Kidney (tissue), 14 donors: ENCODE data around the gene AKAP13. TPM values are rescaled to one million over a fixed set of nuclear protein-coding genes. Genes with fewer than 3 reads are reported as not detected.

Experiments
- DNase-seq, 5 donors: peaks; one replicate each; pipeline ENCODE4 v3.0.0-alpha.2; 2013 to 2020
- FAIRE-seq: peaks from 2 replicates; lab custom pipeline; 2012; peaks lifted over from hg19 to GRCh38; lab: Jason Lieb, UNC
- H3K27ac ChIP-seq, 2 donors: one replicate each; pipeline ENCODE4 v1.7.0; 2013; ENCODE audit warnings: low read depth in 2 of 2, low read length in 2 of 2, inconsistent platforms in 1 of 2
- H3K27me3 ChIP-seq: one replicate; pipeline ENCODE4 v1.7.1; 2013; ENCODE audit warnings: low read length, inconsistent platforms; ENCODE audit not compliant: control insufficient read depth, insufficient read depth
- H3K36me3 ChIP-seq, 3 donors: one replicate each; pipeline versions ENCODE4 v1.7.0 to v1.7.1; 2013; ENCODE audit warnings: low read length in 3 of 3, control low read depth in 1 of 3, inconsistent platforms in 1 of 3; ENCODE audit not compliant: insufficient read depth in 3 of 3, control insufficient read depth in 2 of 3
- H3K4me1 ChIP-seq, 3 donors: one replicate each; pipeline versions ENCODE4 v1.7.0 to v1.7.1; 2013; ENCODE audit warnings: low read length in 3 of 3, inconsistent platforms in 1 of 3, low read depth in 1 of 3; ENCODE audit not compliant: control insufficient read depth in 2 of 3, insufficient read depth in 2 of 3
- H3K4me3 ChIP-seq, 3 donors: one replicate each; pipeline versions ENCODE4 v1.7.0 to v1.8.1; 2013; ENCODE audit warnings: low read length in 3 of 3, control low read depth in 1 of 3, inconsistent platforms in 1 of 3
- H3K9ac ChIP-seq, 3 donors: one replicate each; pipeline versions ENCODE4 v1.7.0 to v1.7.1; 2013; ENCODE audit warnings: low read length in 3 of 3, control low read depth in 1 of 3, inconsistent platforms in 1 of 3
- H3K9me3 ChIP-seq, 3 donors: one replicate each; pipeline versions ENCODE4 v1.7.0 to v1.7.1; 2013; ENCODE audit warnings: low read length in 3 of 3, control low read depth in 1 of 3, inconsistent platforms in 1 of 3; ENCODE audit not compliant: control insufficient read depth in 2 of 3, insufficient read depth in 1 of 3
- intact Hi-C: fragments of 100-400 bp; cut with DNase I; formaldehyde crosslinking; loops from one replicate; pipeline ENCODE4 v1.11.1; 2022
- polyA plus RNA-seq: library from polyadenylated mRNA; stranded (reverse); fragments of 350-450 nt; fragmentation: Illumina TruSeq; extraction: RNeasy Lipid Tissue Mini Kit (QIAGEN cat#74804); gene quantifications from one replicate; pipeline ENCODE4 v1.2.3, GENCODE V29; 2014; ENCODE audit warnings: low read depth, low replicate concordance; ENCODE audit not compliant: insufficient read depth
- total RNA-seq: library from RNA; stranded (reverse); fragmentation: NEBNext Ultra II Directional; extraction: Animal tissue kit (Norgen Biotek cat#: 25700); gene quantifications from one replicate; pipeline ENCODE4 v1.2.1, GENCODE V29; 2021
- TF ChIP-seq, protein P1 (sequence below): IDR thresholded peaks from 3 replicates; pipeline ENCODE4 v1.5.1; 2012; ENCODE audit warnings: mild to moderate bottlenecking, moderate library complexity, borderline replicate concordance; ENCODE audit not compliant: insufficient read depth; ENCODE audit errors: extremely low read depth
- donor health status: control.
- donor health status: control.
- donor health status: control.
- donor health status: control.
- donor health status: control.
- donor health status: DM: yes; HTN: yes; CAD: no.
- donor health status: Normal renal cell carcinoma (clear cell type).

The AKAP13 gene
- total and polyA plus RNA-seq, 2 donors from 2014 or later, result 18.8 to 174 TPM

DNA sequence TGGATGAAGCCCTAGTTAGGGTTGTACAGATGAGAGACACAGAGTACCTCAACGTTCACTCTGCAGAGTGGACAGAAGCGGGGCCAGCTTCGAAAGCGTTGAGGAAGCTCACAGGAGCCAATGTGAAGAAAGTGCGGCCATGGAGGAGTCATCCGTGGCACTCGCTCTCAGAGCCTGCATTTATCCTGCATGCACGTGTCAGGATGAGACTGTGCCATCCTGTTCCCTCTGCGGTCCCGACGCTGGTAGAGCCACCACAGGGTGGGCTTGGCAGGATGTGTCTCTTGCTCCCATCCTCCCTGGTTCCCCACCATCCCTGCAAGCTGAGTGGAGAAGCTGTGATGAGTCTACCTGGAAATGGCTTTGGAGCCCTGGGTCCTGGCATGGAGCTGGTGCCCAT is 375.1 kb downstream of the AKAP13 start:
- H3K9me3 ChIP-seq, result no peaks in the 10 kb centered on the region
- H3K36me3 ChIP-seq, result peaks cover 0 to 4% (median 0%) of the 10 kb centered on the region in 3 donors
- H3K27ac ChIP-seq, result no peak overlapping the region
- H3K27me3 ChIP-seq, result no peaks in the 10 kb centered on the region
- DNase-seq (peak in 2 of 5 donors; percentile 18 to 30), FAIRE-seq (no peak)
- no peak overlapping the region for H3K4me3 ChIP-seq
- TF ChIP-seq, protein P1, sequence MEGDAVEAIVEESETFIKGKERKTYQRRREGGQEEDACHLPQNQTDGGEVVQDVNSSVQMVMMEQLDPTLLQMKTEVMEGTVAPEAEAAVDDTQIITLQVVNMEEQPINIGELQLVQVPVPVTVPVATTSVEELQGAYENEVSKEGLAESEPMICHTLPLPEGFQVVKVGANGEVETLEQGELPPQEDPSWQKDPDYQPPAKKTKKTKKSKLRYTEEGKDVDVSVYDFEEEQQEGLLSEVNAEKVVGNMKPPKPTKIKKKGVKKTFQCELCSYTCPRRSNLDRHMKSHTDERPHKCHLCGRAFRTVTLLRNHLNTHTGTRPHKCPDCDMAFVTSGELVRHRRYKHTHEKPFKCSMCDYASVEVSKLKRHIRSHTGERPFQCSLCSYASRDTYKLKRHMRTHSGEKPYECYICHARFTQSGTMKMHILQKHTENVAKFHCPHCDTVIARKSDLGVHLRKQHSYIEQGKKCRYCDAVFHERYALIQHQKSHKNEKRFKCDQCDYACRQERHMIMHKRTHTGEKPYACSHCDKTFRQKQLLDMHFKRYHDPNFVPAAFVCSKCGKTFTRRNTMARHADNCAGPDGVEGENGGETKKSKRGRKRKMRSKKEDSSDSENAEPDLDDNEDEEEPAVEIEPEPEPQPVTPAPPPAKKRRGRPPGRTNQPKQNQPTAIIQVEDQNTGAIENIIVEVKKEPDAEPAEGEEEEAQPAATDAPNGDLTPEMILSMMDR, result no peak
- peaks cover 0 to 11% (median 9%) of the 10 kb centered on the region in 3 donors for H3K4me1 ChIP-seq
- no peak overlapping the region for H3K9ac ChIP-seq
- intact Hi-C loops, result no loop called here

DNA sequence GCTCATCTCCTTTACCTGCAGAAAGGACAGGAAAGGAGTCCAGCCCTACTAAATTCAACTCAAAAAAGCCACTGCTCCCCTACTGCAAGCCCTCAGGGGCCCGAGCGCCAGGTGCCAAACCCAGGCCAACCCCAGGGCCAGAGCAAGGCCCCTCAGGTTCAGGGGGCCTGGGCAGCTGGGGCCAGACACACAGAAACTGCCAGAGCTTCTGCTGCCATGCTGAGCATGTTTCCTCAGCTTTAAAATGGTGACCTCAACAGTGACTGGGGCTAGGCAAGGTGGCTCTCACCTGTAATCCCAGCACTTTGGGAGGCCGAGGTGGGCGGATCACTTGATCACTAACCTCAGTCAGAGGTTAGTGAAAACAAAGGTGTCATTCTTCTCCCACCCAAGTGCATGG is 375.5 kb downstream of the AKAP13 start:
- H3K9me3 ChIP-seq, result no peaks in the 10 kb centered on the region

DNA sequence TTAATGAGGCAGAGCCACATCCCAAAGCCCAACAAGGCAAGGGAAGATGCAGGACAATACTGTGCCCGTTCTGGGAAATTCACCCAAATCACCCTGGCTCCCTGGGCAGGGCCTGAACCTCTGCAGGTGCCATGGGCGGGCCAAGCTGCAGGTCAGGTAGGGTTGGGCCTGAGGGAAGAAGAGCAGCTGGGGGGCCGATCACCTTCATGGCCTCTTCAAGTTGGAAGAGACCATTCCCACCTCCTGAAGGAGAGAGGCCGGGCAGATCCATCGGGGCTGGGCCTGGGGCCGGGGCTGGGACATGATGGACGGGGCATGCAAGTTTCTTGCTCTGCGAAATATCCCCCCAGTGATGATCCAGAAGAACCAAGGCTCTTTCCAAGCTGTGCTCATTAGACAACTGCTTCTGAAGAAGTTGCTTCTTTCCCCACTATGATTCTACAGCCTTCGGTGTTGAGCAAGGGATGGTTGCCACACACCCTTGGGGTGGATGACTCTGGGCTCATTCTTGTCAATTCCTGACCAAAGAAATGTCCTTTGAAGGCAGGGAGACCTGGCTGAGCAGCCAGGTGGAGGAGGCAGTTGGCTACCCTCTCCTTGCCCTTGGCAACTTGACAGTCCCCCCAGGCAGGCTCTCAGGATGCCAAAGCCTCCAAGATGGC is 376.1 kb downstream of the AKAP13 start:
- DNase-seq, result peak in 2 of 5 donors; percentile 24 to 51
- peaks cover 0 to 10% (median 8%) of the 10 kb centered on the region in 3 donors for H3K4me1 ChIP-seq

More for the DNA sequence above, 375.5 kb downstream of the AKAP13 start:
- TF ChIP-seq, protein P1, result no peak
- intact Hi-C loops, result no loop called here
- Histone ChIP-seq H3K36me3 (peaks cover 0 to 4% (median 0%) of the 10 kb centered on the region in 3 donors), H3K9ac (no peak overlapping the region), H3K4me3 (no peak overlapping the region), H3K27me3 (no peaks in the 10 kb centered on the region), H3K27ac (no peak overlapping the region), H3K4me1 (peaks cover 0 to 11% (median 8%) of the 10 kb centered on the region in 3 donors)
- DNase-seq (peak in 1 of 5 donors; percentile 39), FAIRE-seq (no peak)

More for the DNA sequence above, 376.1 kb downstream of the AKAP13 start:
- Histone ChIP-seq H3K27me3 (no peaks in the 10 kb centered on the region), H3K9ac (no peak overlapping the region), H3K27ac (no peak overlapping the region), H3K4me3 (no peak overlapping the region), H3K9me3 (no peaks in the 10 kb centered on the region), H3K36me3 (peaks cover 0 to 4% (median 0%) of the 10 kb centered on the region in 3 donors)
- intact Hi-C loops, result no loop called here
- TF ChIP-seq, protein P1, result no peak
- no peak for FAIRE-seq
